Measurements from ENCODE around the gene SETD1B.
A peak's percentile ranks its signal among the peaks of the same experiment; 100 is the strongest.
"Not testable (repeated sequence)": the region's sequence is repeated elsewhere in the genome, so short reads cannot be mapped to it uniquely, and the experiment has no call there.

SETD1B gene

DNA sequence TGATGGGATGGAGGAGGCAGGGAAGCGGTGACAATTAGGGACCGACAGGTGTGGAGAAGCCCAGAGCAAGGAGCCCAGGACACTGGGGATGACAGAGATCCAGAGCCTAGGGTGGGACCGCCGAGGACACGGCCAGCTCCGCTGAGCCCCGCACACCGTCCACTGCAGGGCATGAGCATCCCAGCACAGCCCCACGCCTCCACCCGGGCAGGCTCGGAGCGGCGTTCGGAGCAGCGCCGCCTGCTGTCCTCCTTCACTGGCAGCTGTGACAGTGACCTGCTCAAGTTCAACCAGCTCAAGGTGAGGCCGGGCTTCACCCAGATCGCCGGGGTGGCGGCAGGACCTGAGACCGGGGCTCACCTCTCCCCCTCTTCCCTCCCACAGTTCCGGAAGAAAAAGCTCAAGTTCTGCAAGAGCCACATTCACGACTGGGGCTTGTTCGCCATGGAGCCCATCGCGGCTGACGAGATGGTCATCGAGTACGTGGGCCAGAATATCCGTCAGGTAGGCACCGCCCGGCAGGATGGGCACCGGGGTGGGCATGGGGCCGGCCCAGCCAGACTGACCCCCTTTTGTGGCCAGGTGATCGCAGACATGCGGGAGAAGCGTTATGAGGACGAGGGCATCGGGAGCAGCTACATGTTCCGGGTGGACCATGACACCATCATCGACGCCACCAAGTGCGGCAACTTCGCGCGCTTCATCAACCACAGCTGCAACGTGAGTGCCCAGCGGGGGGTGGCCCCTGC, 23.7 kb downstream of the SETD1B start:
- no peak for DNase-seq

- DNase-seq: no peak
Measured at GRCh38 chr12:121828306-121828705, 24.5 kb downstream of the SETD1B start.

DNA sequence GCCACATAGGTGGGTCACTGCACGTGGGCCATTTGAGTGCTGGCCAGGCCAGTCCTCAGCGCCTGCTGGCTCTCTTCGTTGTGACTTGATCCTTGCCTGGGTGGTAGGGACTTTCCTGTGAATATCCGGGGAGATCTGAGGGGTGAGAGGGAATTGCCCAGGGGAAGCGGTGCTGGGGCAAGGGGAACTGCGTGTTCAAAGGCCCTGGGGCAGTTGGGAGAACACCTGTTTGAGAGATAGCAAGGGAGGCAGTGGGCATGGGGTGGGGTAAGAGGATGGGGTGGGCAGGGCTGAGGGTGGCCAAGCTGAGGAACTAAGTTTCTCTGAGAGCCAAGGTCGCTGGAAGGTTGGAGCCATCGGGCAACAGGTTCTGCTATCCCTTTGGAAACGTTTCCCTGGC, 25.0 kb downstream of the SETD1B start:
- no peak for DNase-seq

DNA sequence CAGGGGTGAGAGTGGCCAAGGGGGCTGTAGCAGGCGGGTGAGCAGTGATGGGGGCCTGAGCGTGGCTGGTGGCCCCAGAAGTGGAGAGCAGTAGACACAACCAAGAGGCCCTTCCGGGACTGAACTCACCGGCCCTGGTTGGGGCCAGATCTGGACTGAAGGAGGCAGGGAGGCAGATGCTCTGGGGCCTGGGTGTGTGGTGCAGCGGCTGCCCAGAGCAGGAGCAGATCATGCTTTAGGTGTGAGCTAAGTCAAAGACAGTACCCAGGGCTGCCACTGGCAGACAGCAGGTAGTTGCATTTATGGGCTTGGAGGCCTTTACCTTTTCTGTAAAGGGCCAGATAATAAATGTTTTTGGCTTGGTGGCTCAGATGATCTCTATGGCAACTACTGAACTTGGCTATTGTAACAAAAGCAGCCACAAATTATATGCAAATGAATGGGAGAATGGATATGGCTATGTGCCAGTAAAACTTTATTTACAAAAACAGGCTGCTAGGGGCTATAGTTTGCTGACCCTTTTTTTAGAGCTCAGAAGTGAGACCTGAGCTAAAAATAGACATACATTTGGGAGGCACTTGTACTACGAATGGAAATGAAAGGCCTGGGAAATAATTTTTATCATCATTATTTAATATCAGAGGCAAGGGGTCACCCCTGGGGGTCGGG, 25.6 kb downstream of the SETD1B start:
- DNase-seq: no peak

- no peak for DNase-seq
Measured at GRCh38 chr12:121830134-121830533, 26.3 kb downstream of the SETD1B start.

- no peak for DNase-seq
Measured at GRCh38 chr12:121830588-121831265, 26.9 kb downstream of the SETD1B start.

GRCh38 chr12:121831571-121832245, 27.9 kb downstream of the SETD1B start:
- DNase-seq: no peak

DNA sequence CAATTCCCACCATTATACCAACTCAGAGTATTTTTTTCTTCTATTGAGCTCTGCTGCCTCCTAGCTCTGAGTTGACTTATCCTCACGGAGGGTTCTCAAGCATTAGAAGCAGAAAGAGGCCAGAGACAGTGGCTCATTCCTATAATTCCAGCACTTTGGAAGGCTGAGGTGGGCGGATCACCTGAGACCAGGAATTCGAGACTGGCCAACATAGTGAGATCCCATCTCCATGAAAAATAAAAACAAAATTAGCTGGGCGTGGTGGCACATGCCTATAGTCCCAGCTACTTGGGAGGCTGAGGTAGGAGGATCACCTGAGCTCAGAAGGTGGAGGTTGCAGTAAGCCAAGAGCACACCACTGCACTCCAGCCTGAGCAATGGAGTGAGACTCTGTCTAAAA, 33.9 kb downstream of the SETD1B start:
- no peak for DNase-seq

- DNase-seq: no peak
Measured at GRCh38 chr12:121838126-121838525, 34.3 kb downstream of the SETD1B start.

- DNase-seq: peak; percentile 98
Measured at GRCh38 chr12:121839106-121839992, 35.5 kb downstream of the SETD1B start.

GRCh38 chr12:121839993-121840761, 36.4 kb downstream of the SETD1B start:
- DNase-seq: no peak

GRCh38 chr12:121843236-121843982, 39.6 kb downstream of the SETD1B start:
- no peak for DNase-seq

DNA sequence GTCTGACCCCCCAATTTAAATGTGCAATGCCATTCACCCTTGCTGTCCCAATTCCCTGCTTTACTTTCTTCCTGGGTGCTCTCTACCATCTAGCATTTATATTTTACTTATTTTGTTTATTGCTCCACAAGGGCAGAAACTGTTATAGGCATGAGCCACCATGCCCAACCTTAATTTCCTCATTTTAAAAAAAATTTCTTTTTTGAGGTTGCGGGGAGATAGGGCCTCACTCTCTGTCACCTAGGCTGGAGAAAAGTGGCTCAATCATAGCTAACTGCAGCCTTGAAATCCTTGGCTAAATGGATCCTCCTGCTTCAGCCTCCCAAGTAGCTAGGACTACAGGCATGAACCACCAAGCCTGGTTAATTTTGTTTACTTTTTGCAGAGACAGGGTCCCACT, 41.9 kb downstream of the SETD1B start:
- no peak for DNase-seq

DNA sequence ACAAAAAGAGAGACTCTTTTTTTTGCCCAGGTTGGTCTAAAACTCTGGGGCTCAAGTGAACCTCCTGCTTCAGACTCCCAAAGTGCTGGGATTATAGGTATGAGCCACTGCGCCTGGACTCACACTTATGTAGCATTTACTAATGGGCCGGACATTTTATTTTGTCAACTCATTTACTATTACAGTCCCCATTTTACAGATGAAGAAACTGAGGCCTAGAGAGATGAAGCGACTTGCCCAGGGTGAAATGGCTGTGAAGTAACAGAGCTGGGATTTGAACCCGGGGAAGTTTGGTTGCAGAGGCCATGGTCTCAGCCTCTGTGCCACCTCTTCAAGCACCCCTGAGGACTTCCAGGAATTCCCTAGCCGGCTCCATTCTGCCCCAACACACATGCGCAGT, 45.4 kb downstream of the SETD1B start:
- no peak for DNase-seq

DNA sequence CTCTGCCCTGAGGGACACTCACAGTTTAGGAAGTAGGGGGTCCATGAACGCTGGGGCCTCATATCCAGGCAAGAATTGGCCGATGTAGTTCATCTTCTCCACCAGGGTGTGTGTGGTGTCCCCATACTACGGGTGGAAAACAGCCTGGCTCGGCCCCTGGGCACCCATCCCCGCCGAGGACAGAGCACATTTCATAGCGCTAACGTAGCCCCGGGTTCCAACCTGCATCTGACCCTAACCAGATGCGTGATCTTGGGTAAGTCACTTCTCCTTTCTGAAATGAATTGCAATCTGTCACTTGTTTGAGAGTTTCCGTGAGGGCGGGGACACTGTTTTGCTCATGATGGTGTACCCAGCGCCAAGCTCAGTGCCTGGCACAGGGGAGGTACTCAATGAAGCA, 45.9 kb downstream of the SETD1B start:
- no peak for DNase-seq

GRCh38 chr12:121852392-121852791, 48.6 kb downstream of the SETD1B start:
- DNase-seq: not testable (repeated sequence)

- DNase-seq: no peak
Measured at GRCh38 chr12:121857322-121858246, 53.8 kb downstream of the SETD1B start.

- DNase-seq: no peak
Measured at GRCh38 chr12:121858318-121858661, 54.5 kb downstream of the SETD1B start.

All from fibroblast of skin of abdomen (primary cell).